K562 (cell line): ENCODE data around the gene MFN1. TPM values are rescaled to one million over a fixed set of nuclear protein-coding genes. Genes with fewer than 3 reads are reported as not detected.

ENCODE experiments used
- ATAC-seq: fragments of 200-7000 bp; cut with Tn5 transposase; 3 replicates; pipeline ENCODE4 v1.9.1; 2020; ENCODE audit warnings: moderate library complexity
- BruUV-seq: library from RNA; stranded (reverse); fragments of 400-500 nt; replicated peaks from 2 replicates; lab custom pipeline; 2021; lab: Mats Ljungman, UMichigan
- CTCF ChIA-PET: fragments of 300-600 bp; formaldehyde crosslinking; extraction: SDS; loops from one replicate; lab custom pipeline; 2021; ENCODE audit warnings: low intra/inter-chr PET ratio; lab: Yijun Ruan, JAX
- POLR2A ChIA-PET: fragments of 300-600, 350-650 bp; sonication (Branson Sonifier 250); formaldehyde crosslinking; extraction: SDS; loops from one replicate; lab custom pipeline; 2021; ENCODE audit warnings: antibody characterized with exemption, inconsistent platforms; lab: Yijun Ruan, JAX
- DNase-seq, 4 experiments: peaks; one replicate each; pipeline versions ENCODE4 v3.0.0 to v3.0.0-alpha.2; 2011 to 2018; ENCODE audit warnings: low spot score in 3 of 4, mixed read lengths in 3 of 4; ENCODE audit errors: extremely low read depth in 1 of 4
- FAIRE-seq: peaks from 2 replicates; lab custom pipeline; 2011; peaks lifted over from hg19 to GRCh38; lab: Jason Lieb, UNC
- H2AFZ ChIP-seq: 2 replicates; pipeline ENCODE4 v1.6.0; 2011; ENCODE audit warnings: low read depth, low read length, control low read depth, inconsistent platforms
- H3K27ac ChIP-seq: fragments of 200-600 bp; 3 replicates; pipeline ENCODE4 v1.8.0; 2011; ENCODE audit warnings: low read depth, mild to moderate bottlenecking, control low read depth, inconsistent platforms, low read length, moderate library complexity, mixed read lengths; ENCODE audit errors: extremely low read depth
- H3K27me3 ChIP-seq, 2 experiments: fragments of 300-600 bp in 1 of 2; 2 replicates in 1 of 2; 3 replicates in 1 of 2; pipeline versions ENCODE4 v1.6.0 to v1.8.0; 2011; ENCODE audit warnings: inconsistent platforms in 2 of 2, low read length in 2 of 2, mild to moderate bottlenecking in 1 of 2, mixed read lengths in 1 of 2, moderate library complexity in 1 of 2; ENCODE audit not compliant: control insufficient read depth in 2 of 2, insufficient read depth in 2 of 2
- H3K36me3 ChIP-seq: fragments of 300-600 bp; 3 replicates; pipeline ENCODE4 v1.8.0; 2011; ENCODE audit warnings: mild to moderate bottlenecking, low read length, inconsistent platforms; ENCODE audit not compliant: control insufficient read depth, insufficient read depth
- H3K4me1 ChIP-seq, 2 experiments: fragments of 200-600 bp in 1 of 2; replicated peaks in 1 of 2; 2 replicates in 1 of 2; 3 replicates in 1 of 2; pipeline versions ENCODE4 v1.5.1 to v1.8.0; 2011; ENCODE audit warnings: inconsistent platforms in 2 of 2, low read length in 2 of 2, mild to moderate bottlenecking in 1 of 2, mixed read lengths in 1 of 2, moderate library complexity in 1 of 2; ENCODE audit not compliant: control insufficient read depth in 2 of 2, insufficient read depth in 2 of 2
- H3K4me2 ChIP-seq: 2 replicates; pipeline ENCODE4 v1.6.1; 2011; ENCODE audit warnings: low read length, control low read depth, inconsistent platforms, mixed read lengths; ENCODE audit not compliant: insufficient read depth
- H3K4me3 ChIP-seq: fragments of 200-600 bp; sonication (generic), shearing (Covaris generic); 2 replicates; pipeline ENCODE4 v1.5.1; 2016; ENCODE audit warnings: control low read depth, inconsistent platforms
- H3K79me2 ChIP-seq: fragments of 200-600 bp; 3 replicates; pipeline ENCODE4 v1.8.0; 2011; ENCODE audit warnings: low read length, inconsistent platforms; ENCODE audit not compliant: control insufficient read depth, insufficient read depth
- H3K9ac ChIP-seq, 2 experiments: 2 replicates each; pipeline versions ENCODE4 v1.6.0 to v1.6.1; 2011; ENCODE audit warnings: low read depth in 2 of 2, low read length in 2 of 2, control low read depth in 1 of 2, inconsistent platforms in 1 of 2, mild to moderate bottlenecking in 1 of 2, mixed read lengths in 1 of 2; ENCODE audit not compliant: insufficient read depth in 1 of 2
- H3K9me1 ChIP-seq: one replicate; pipeline ENCODE4 v1.6.0; 2011; ENCODE audit warnings: inconsistent platforms, mild to moderate bottlenecking, low read length, moderate library complexity; ENCODE audit not compliant: control insufficient read depth, insufficient read depth
- H3K9me3 ChIP-seq: replicated peaks from 2 replicates; pipeline ENCODE4 v1.5.1; 2011; ENCODE audit warnings: low read depth, low read length, inconsistent platforms; ENCODE audit not compliant: control insufficient read depth, insufficient read depth
- H4K20me1 ChIP-seq: replicated peaks from 2 replicates; pipeline ENCODE4 v1.6.1; 2011; ENCODE audit warnings: low read length, inconsistent platforms, mixed read lengths; ENCODE audit not compliant: control insufficient read depth, insufficient read depth
- ARID1B ChIP-seq: fragments of 450-650 bp; IDR thresholded peaks from 2 replicates; pipeline ENCODE4 v1.6.1; 2016; ENCODE audit warnings: antibody characterized with exemption, mild to moderate bottlenecking, inconsistent platforms
- CBX5 ChIP-seq: IDR thresholded peaks from 2 replicates; pipeline ENCODE4 v1.6.1; 2014; ENCODE audit warnings: low read depth, borderline replicate concordance
- CBX8 ChIP-seq: fragments of 200-600 bp; sonication (generic); IDR thresholded peaks from 2 replicates; pipeline ENCODE4 v1.6.1; 2012; ENCODE audit warnings: borderline replicate concordance, mixed run types, low read depth, mild to moderate bottlenecking, moderate library complexity, mixed read lengths, low read length, control low read depth, inconsistent platforms; ENCODE audit not compliant: poor library complexity, severe bottlenecking; ENCODE audit errors: extremely low read depth
- GMEB1 ChIP-seq: fragments of 250-450 bp; sonication (Bioruptor Pico); IDR thresholded peaks from 2 replicates; pipeline ENCODE4 v1.4.0; 2020; ENCODE audit warnings: mild to moderate bottlenecking
- HBP1 ChIP-seq: fragments of 450-650 bp; formaldehyde crosslinking; IDR thresholded peaks from 2 replicates; pipeline ENCODE4 v1.4.0; 2022; ENCODE audit warnings: missing genetic modification characterization
- KAT2B ChIP-seq: IDR thresholded peaks from one replicate; pipeline ENCODE4 v1.6.1; 2012; ENCODE audit warnings: low read depth, mild to moderate bottlenecking, control low read depth, inconsistent platforms, low read length, moderate library complexity
- NCOA1 ChIP-seq: fragments of 450-650 bp; IDR thresholded peaks from 2 replicates; pipeline ENCODE4 v1.6.1; 2016; ENCODE audit warnings: low read depth
- PTRF ChIP-seq: fragments of 450-650 bp; IDR thresholded peaks from 2 replicates; pipeline ENCODE4 v1.6.1; 2016; ENCODE audit warnings: mild to moderate bottlenecking, missing genetic modification characterization, missing compliant biosample characterization
- RAD21 ChIP-seq, 2 experiments: fragments of 250-450 bp in 1 of 2; fragments of 450-650 bp in 1 of 2; sonication (Bioruptor Pico) in 1 of 2; formaldehyde crosslinking in 1 of 2; IDR thresholded peaks in 1 of 2; conservative IDR thresholded peaks in 1 of 2; 2 replicates each; pipeline versions ENCODE4 v1.4.0 to v1.8.0; 2020 to 2022; ENCODE audit warnings: mild to moderate bottlenecking in 2 of 2, moderate library complexity in 1 of 2
- SRSF1 ChIP-seq: fragments of 200-400 bp; formaldehyde crosslinking; IDR thresholded peaks from 2 replicates; pipeline ENCODE4 v1.6.1; 2017; ENCODE audit warnings: mild to moderate bottlenecking, low read depth, low read length, moderate library complexity
- UBTF ChIP-seq, 2 experiments: IDR thresholded peaks; 2 replicates each; pipeline ENCODE4 v1.6.1; 2012; ENCODE audit warnings: improper control_type of control experiment in 2 of 2, low read depth in 2 of 2, low read length in 2 of 2, borderline replicate concordance in 1 of 2
- USF1 ChIP-seq: sonication (generic); formaldehyde crosslinking; IDR thresholded peaks from 2 replicates; pipeline ENCODE4 v1.9.0; 2022; ENCODE audit warnings: mild to moderate bottlenecking, missing genetic modification reagents
- ZBTB34 ChIP-seq: fragments of 250-450 bp; sonication (Bioruptor Pico); IDR thresholded peaks from 2 replicates; pipeline ENCODE4 v1.8.0; 2021; ENCODE audit warnings: mild to moderate bottlenecking, moderate library complexity
- ZNF263 ChIP-seq: sonication (generic); formaldehyde crosslinking; IDR thresholded peaks from 2 replicates; pipeline ENCODE4 v1.8.0; 2022; ENCODE audit warnings: mild to moderate bottlenecking, missing genetic modification reagents, borderline replicate concordance
- WGBS: fragments of 100-300 bp; shearing (Covaris generic); methylation state at CpG from one replicate; pipeline ENCODE4 v1.1.6; 2016; ENCODE audit warnings: low coverage, mixed read lengths; ENCODE audit not compliant: insufficient coverage; ENCODE audit errors: missing lambda C conversion rate; 5-methylcytosine and 5-hydroxymethylcytosine counted together
- in situ Hi-C: fragments of 300-500 bp; cut with MboI; formaldehyde crosslinking; loops from 4 replicates; pipeline ENCODE4 v1.15.0; 2018; ENCODE audit warnings: inconsistent platforms, mixed read lengths
- intact Hi-C: fragments of 100-400 bp; cut with micrococcal nuclease; formaldehyde crosslinking; loops from 2 replicates; pipeline ENCODE4 v1.14.2; 2022
- polyA plus RNA-seq, 8 experiments: library from polyadenylated mRNA; depleted of rRNA in 4 of 8; stranded (reverse) in 5 of 8; unstranded in 3 of 8; fragments of >200 nt; fragmentation: Nextera tagmentation in 2 of 8; fragmentation: Illumina TruSeq in 1 of 8; extraction: Ambion mirVana in 2 of 8; extraction: Trizol in 1 of 8; gene quantifications; 2 replicates each; pipeline versions ENCODE4 v1.2.1 to v1.2.3, GENCODE V29; 2011 to 2014; ENCODE audit warnings: inconsistent platforms in 1 of 8, missing spikeins in 1 of 8
- total RNA-seq, 7 experiments: library from RNA; depleted of rRNA in 6 of 7; stranded (reverse); fragments of >200 nt in 6 of 7; fragmentation: Illumina TruSeq in 2 of 7; extraction: Trizol in 2 of 7; gene quantifications; 2 replicates each; pipeline versions ENCODE4 v1.2.1 to v1.2.3, GENCODE V29; 2011 to 2021; ENCODE audit warnings: low replicate concordance in 1 of 7

Gene MFN1
- total and polyA plus RNA-seq, 9 of the 15 experiments (the other 6 are each of a cell fraction or from before 2014, with no cell fraction given): 10.5 to 42.7 (median 22.6) TPM

GRCh38 chr3:179318876-179319275 is 28.6 kb upstream of the MFN1 start:
- Histone ChIP-seq H3K27me3 (no peaks in the 10 kb centered on the region), H3K4me2 (no peak overlapping the region), H3K79me2 (peaks cover 11% of the 10 kb centered on the region), H3K9me1 (no peaks in the 10 kb centered on the region), H4K20me1 (no peaks in the 10 kb centered on the region), H3K9me3 (no peaks in the 10 kb centered on the region), H3K4me1 (peaks cover 15 to 17% of the 10 kb centered on the region in 2 experiments; a peak in 4 of 5 replicates), H2AFZ (no peak overlapping the region), H3K36me3 (no peaks in the 10 kb centered on the region), H3K27ac (no peak overlapping the region), H3K9ac (no peak overlapping the region), H3K4me3 (no peak overlapping the region)
- ChIA-PET POLR2A (no interaction called here), CTCF (no interaction called here)
- intact Hi-C loops (no loop called here), in situ Hi-C loops (loop anchor here (5.0 to 25.0 kb wide), 2 partner anchors 307 to 857 kb away; no protein-coding TSS in a partner anchor)
- DNase-seq (no peak), FAIRE-seq (no peak), ATAC-seq (no peak)
- BruUV-seq: no TSS peak
- WGBS: 35% methylated on average over 2 of the region's 2 CpGs
- TF ChIP-seq HBP1 (CRISPR knock-in tag) (no peak), CBX8 (no peak), ZBTB34 (CRISPR knock-in tag) (no peak), USF1 (no peak), UBTF (IDR thresholded peaks at IDR 0.05; ENCODE audit: borderline replicate concordance in 1 of 2, low read depth in 2 of 2, low read length in 2 of 2) (no peak), PTRF (tag) (no peak), GMEB1 (CRISPR knock-in tag) (no peak), KAT2B (no peak), RAD21 (CRISPR knock-in tag; conservative IDR thresholded peaks at IDR 0.05 in 1 of 2, IDR thresholded peaks at IDR 0.05 in 1 of 2) (no peak), SRSF1 (no peak), NCOA1 (no peak), CBX5 (no peak), ARID1B (no peak), ZNF263 (CRISPR knock-in tag) (no peak)
